DND-41 (cell line): ENCODE measurements around the gene P4HB.

ENCODE experiments used
- ATAC-seq: fragments of 200-7000 bp; cut with Tn5 transposase; 3 replicates; pipeline ENCODE4 v1.9.1; 2021; ENCODE audit warnings: low read depth; ENCODE audit not compliant: insufficient read depth
- DNase-seq: peaks from one replicate; pipeline ENCODE4 v3.0.0-alpha.2; 2020
- H2AFZ ChIP-seq: 2 replicates; pipeline ENCODE4 v1.6.0; 2012; ENCODE audit warnings: low read depth, low read length
- H3K27ac ChIP-seq: 2 replicates; pipeline ENCODE4 v1.5.1; 2012; ENCODE audit warnings: low read length, inconsistent platforms
- H3K27me3 ChIP-seq: fragments of 200-600 bp; sonication (generic); 2 replicates; pipeline ENCODE4 v1.6.0; 2012; ENCODE audit warnings: low read length, mild to moderate bottlenecking, inconsistent platforms; ENCODE audit not compliant: insufficient read depth, poor library complexity
- H3K36me3 ChIP-seq: 2 replicates; pipeline ENCODE4 v1.5.1; 2012; ENCODE audit warnings: low read length, inconsistent platforms; ENCODE audit not compliant: insufficient read depth
- H3K4me1 ChIP-seq: 2 replicates; pipeline ENCODE4 v1.5.1; 2012; ENCODE audit warnings: mild to moderate bottlenecking, low read length; ENCODE audit not compliant: insufficient read depth
- H3K4me2 ChIP-seq: 2 replicates; pipeline ENCODE4 v1.6.0; 2012; ENCODE audit warnings: mild to moderate bottlenecking, moderate library complexity, low read length, inconsistent platforms; ENCODE audit not compliant: insufficient read depth
- H3K4me3 ChIP-seq, 2 experiments: fragments of 200-600 bp in 1 of 2; shearing (Covaris generic) in 1 of 2; 2 replicates each; pipeline ENCODE4 v1.5.1; 2012 to 2016; ENCODE audit warnings: inconsistent platforms in 2 of 2, low read length in 2 of 2, mild to moderate bottlenecking in 2 of 2, low read depth in 1 of 2, moderate library complexity in 1 of 2
- H3K79me2 ChIP-seq: 2 replicates; pipeline ENCODE4 v1.6.0; 2012; ENCODE audit warnings: low read length, inconsistent platforms; ENCODE audit not compliant: insufficient read depth
- H3K9ac ChIP-seq: 2 replicates; pipeline ENCODE4 v1.6.0; 2012; ENCODE audit warnings: low read depth, mild to moderate bottlenecking, inconsistent platforms, low read length, moderate library complexity
- H3K9me3 ChIP-seq: 2 replicates; pipeline ENCODE4 v1.5.1; 2012; ENCODE audit warnings: low read length, moderate library complexity, mild to moderate bottlenecking, inconsistent platforms; ENCODE audit not compliant: insufficient read depth, severe bottlenecking
- H4K20me1 ChIP-seq: 2 replicates; pipeline ENCODE4 v1.6.0; 2012; ENCODE audit warnings: low read length; ENCODE audit not compliant: insufficient read depth
- CTCF ChIP-seq: IDR thresholded peaks from 2 replicates; pipeline ENCODE4 v1.5.1; 2012; ENCODE audit warnings: borderline replicate concordance, low read length, moderate library complexity, mild to moderate bottlenecking; ENCODE audit not compliant: poor library complexity, severe bottlenecking; ENCODE audit errors: extremely low read depth
- EZH2 ChIP-seq: IDR thresholded peaks from 3 replicates; pipeline ENCODE4 v1.6.1; 2012; ENCODE audit warnings: borderline replicate concordance, low read depth, mild to moderate bottlenecking, moderate library complexity, low read length, inconsistent platforms; ENCODE audit not compliant: severe bottlenecking

Gene P4HB

GRCh38 chr17:81866440-81867169, 6.3 kb upstream of the P4HB start:
- Histone ChIP-seq H3K9ac (0 out of 2 replicates have a peak overlapping the region, but pooled peaks have one; percentile 15), H3K36me3 (peaks cover 73% of the 10 kb centered on the region), H3K79me2 (peaks cover 68% of the 10 kb centered on the region), H3K27me3 (no peaks in the 10 kb centered on the region), H2AFZ (no peak overlapping the region), H3K4me3 (no peak overlapping the region), H4K20me1 (peaks cover 68% of the 10 kb centered on the region), H3K9me3 (no peaks in the 10 kb centered on the region), H3K4me1 (peaks cover 45% of the 10 kb centered on the region), H3K4me2 (no peak overlapping the region), H3K27ac (peak overlapping the region; percentile 44)
- no peak for TF ChIP-seq EZH2
- TF ChIP-seq CTCF: no peak
- peak; percentile 7 for ATAC-seq
- DNase-seq: peak; percentile 32

GRCh38 chr17:81865733-81866439, 5.6 kb upstream of the P4HB start:
- ATAC-seq (peak; percentile 0; the same call in 2 of the 3 replicates), DNase-seq (peak; percentile 26)
- no peaks in the 10 kb centered on the region for H3K27me3 ChIP-seq
- no peak overlapping the region for H3K4me3 ChIP-seq
- no peak overlapping the region for H3K27ac ChIP-seq
- no peak overlapping the region for H3K9ac ChIP-seq
- peaks cover 69% of the 10 kb centered on the region for H3K79me2 ChIP-seq
- peaks cover 68% of the 10 kb centered on the region for H4K20me1 ChIP-seq
- H3K36me3 ChIP-seq: peaks cover 71% of the 10 kb centered on the region
- no peak overlapping the region for H3K4me2 ChIP-seq
- no peaks in the 10 kb centered on the region for H3K9me3 ChIP-seq
- H3K4me1 ChIP-seq: peaks cover 49% of the 10 kb centered on the region
- no peak for TF ChIP-seq CTCF
- H2AFZ ChIP-seq: no peak overlapping the region

- H3K4me3 ChIP-seq: no peak overlapping the region
- H3K36me3 ChIP-seq: peaks cover 67% of the 10 kb centered on the region
- no peak for ATAC-seq
- H3K27ac ChIP-seq: no peak overlapping the region
- H2AFZ ChIP-seq: no peak overlapping the region
- TF ChIP-seq EZH2 (no peak), CTCF (no peak)
- no peak overlapping the region for H3K4me2 ChIP-seq
- peaks cover 3% of the 10 kb centered on the region for H3K27me3 ChIP-seq
- H3K4me1 ChIP-seq: peaks cover 49% of the 10 kb centered on the region
- no peaks in the 10 kb centered on the region for H3K9me3 ChIP-seq
- H3K9ac ChIP-seq: no peak overlapping the region
- peaks cover 64% of the 10 kb centered on the region for H3K79me2 ChIP-seq
- no peak for DNase-seq
- peaks cover 65% of the 10 kb centered on the region for H4K20me1 ChIP-seq
These were observed 5.0 kb upstream of the P4HB start for GRCh38 chr17:81865358-81865732.
